ENCODE measurements around the gene TMEM52B.

The TMEM52B gene

GRCh38 chr12:10205220-10205807, 26.5 kb downstream of the TMEM52B start:
- DNase-seq (ENCODE audit: extremely low spot score): no peak
- ChIA-PET POLR2A (no interaction called here), CTCF (interaction anchor here (0.9 kb wide), 1 partner anchor 10 kb away, joined by 3 read pairs; no protein-coding TSS in a partner anchor)
- TF ChIP-seq, protein P1, sequence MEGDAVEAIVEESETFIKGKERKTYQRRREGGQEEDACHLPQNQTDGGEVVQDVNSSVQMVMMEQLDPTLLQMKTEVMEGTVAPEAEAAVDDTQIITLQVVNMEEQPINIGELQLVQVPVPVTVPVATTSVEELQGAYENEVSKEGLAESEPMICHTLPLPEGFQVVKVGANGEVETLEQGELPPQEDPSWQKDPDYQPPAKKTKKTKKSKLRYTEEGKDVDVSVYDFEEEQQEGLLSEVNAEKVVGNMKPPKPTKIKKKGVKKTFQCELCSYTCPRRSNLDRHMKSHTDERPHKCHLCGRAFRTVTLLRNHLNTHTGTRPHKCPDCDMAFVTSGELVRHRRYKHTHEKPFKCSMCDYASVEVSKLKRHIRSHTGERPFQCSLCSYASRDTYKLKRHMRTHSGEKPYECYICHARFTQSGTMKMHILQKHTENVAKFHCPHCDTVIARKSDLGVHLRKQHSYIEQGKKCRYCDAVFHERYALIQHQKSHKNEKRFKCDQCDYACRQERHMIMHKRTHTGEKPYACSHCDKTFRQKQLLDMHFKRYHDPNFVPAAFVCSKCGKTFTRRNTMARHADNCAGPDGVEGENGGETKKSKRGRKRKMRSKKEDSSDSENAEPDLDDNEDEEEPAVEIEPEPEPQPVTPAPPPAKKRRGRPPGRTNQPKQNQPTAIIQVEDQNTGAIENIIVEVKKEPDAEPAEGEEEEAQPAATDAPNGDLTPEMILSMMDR (IDR thresholded peaks at IDR 0.05; ENCODE audit: control extremely low read depth, extremely low read depth, low read depth, missing control alignments): no peak

GRCh38 chr12:10207136-10207535, 28.3 kb downstream of the TMEM52B start:
- TF ChIP-seq, protein P1 (IDR thresholded peaks at IDR 0.05; ENCODE audit: control extremely low read depth, extremely low read depth, low read depth, missing control alignments): no peak
- POLR2A ChIA-PET: no interaction called here
- no peak for DNase-seq (ENCODE audit: extremely low spot score)
- CTCF ChIA-PET: no interaction called here

DNA sequence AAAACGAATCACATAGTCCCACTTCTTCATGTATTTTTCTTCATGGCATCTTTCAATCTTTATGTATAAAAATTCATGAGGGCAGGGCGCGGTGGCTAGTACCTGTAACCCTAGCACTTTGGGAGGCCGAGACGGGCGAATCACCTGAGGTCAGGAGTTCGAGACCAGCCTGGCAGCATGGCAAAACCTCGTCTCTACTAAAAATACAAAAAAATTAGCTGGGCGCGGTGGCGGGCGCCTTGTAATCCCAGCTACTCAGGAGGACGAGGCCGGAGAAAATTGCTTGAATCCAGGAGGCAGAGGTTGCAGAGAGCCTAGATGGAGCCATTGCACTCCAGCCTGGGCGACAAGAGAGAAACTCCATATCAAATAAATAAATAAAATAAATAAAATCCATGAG, 31.4 kb downstream of the TMEM52B start:
- TF ChIP-seq, protein P1 (IDR thresholded peaks at IDR 0.05; ENCODE audit: control extremely low read depth, extremely low read depth, low read depth, missing control alignments): no peak
- ChIA-PET CTCF (interaction anchor here (0.7 kb wide), 1 partner anchor 19 kb away, joined by 3 read pairs; no protein-coding TSS in a partner anchor), POLR2A (no interaction called here)
- no peak for DNase-seq (ENCODE audit: extremely low spot score)

GRCh38 chr12:10211101-10211939, 32.5 kb downstream of the TMEM52B start:
- ChIA-PET CTCF (interaction anchor here (1.2 kb wide), 1 partner anchor 22 kb away, joined by 3 read pairs; no protein-coding TSS in a partner anchor), POLR2A (no interaction called here)
- no peak for DNase-seq (ENCODE audit: extremely low spot score)
- TF ChIP-seq, protein P1 (IDR thresholded peaks at IDR 0.05; ENCODE audit: control extremely low read depth, extremely low read depth, low read depth, missing control alignments): no peak

DNA sequence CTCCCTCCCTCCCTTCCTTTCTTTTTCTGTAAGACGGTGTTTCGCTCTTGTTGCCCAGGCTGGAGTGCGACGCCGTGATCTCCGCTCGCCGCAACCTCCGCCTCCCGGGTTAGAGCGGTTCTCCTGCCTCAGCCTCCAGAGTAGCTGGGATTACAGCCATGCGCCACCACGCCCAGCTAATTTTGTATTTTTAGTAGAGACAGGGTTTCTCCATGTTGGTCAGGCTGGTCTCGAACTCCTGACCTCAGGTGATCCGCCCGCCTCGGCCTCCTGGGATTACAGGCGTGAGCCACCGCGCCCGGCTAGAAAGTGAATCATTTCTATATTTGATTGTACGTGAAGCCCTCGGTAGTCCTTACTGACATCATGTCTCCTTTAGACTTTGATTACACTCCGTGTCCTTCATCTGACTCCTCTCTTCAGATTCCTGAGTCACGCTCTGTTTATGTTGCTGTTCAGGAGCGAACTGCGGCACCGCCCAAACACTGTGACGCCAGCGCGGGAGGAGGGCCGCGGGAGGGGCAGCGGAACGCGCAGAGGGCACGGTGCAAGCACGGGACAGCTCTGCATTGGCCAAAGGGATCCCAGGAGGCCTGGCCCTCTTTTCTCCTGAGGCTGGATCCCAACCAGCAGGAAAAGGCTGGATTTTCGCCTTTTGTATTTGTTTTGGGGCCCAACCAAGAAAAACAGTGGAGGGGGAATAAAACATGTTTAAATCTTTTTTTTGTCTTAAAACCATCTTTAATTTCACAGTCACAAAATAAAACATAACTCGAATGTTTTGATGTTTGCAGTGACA, 33.3 kb downstream of the TMEM52B start:
- peak; percentile 70 for DNase-seq (ENCODE audit: extremely low spot score)
- TF ChIP-seq, protein P1 (IDR thresholded peaks at IDR 0.05; ENCODE audit: control extremely low read depth, extremely low read depth, low read depth, missing control alignments): no peak
- ChIA-PET POLR2A (no interaction called here), CTCF (interaction anchor here (1.2 kb wide), 2 partner anchors 22 to 24 kb away, joined by 3 read pairs; no protein-coding TSS in a partner anchor)

DNA sequence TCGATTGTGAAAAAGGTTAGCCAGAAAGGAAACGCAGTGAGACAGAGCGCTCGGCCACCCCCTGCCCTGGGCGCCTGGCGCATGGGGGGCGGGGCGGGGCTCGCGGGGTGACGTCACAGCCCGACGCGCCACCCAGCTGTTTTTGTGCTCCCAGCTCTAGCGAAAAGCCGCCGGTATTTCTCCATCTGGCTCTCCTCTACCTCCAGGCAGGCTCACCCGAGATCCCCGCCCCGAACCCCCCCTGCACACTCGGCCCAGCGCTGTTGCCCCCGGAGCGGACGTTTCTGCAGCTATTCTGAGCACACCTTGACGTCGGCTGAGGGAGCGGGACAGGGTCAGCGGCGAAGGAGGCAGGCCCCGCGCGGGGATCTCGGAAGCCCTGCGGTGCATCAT, 33.9 kb downstream of the TMEM52B start, which contains the start of gene GABARAPL1:
GABARAPL1 (plus strand) TSS at position 139 of the 393 bp plus-strand sequence; CDS start at position 392, 253 bp downstream.
- DNase-seq (ENCODE audit: extremely low spot score): peak; percentile 83
- TF ChIP-seq, protein P1 (IDR thresholded peaks at IDR 0.05; ENCODE audit: control extremely low read depth, extremely low read depth, low read depth, missing control alignments): no peak
- POLR2A ChIA-PET: no interaction called here
- CTCF ChIA-PET: interaction anchor here (1.2 kb wide), 1 partner anchor 23 kb away, joined by 3 read pairs; no protein-coding TSS in a partner anchor
